GM23248 (cell line): ENCODE measurements around the gene CSTPP1. TPM values are rescaled to one million over a fixed set of nuclear protein-coding genes. Genes with fewer than 3 reads are reported as not detected.

Experiments used
- DNase-seq: peaks from one replicate; pipeline ENCODE4 v3.0.0-alpha.2; 2015
- H2AFZ ChIP-seq: fragments of 200-600 bp; sonication (generic); 2 replicates; pipeline ENCODE4 v1.6.1; 2016; ENCODE audit warnings: antibody characterized with exemption
- H3F3A ChIP-seq: fragments of 200-600 bp; sonication (generic); 2 replicates; pipeline ENCODE4 v1.6.1; 2016; ENCODE audit warnings: mild to moderate bottlenecking, antibody characterized with exemption, mixed run types; ENCODE audit not compliant: insufficient read depth
- H3K27ac ChIP-seq: fragments of 200-600 bp; sonication (generic); 2 replicates; pipeline ENCODE4 v1.5.1; 2016; ENCODE audit warnings: mild to moderate bottlenecking
- H3K27me3 ChIP-seq: fragments of 200-600 bp; sonication (generic); replicated peaks from 2 replicates; pipeline ENCODE4 v1.6.1; 2016; ENCODE audit warnings: mild to moderate bottlenecking; ENCODE audit not compliant: insufficient read depth
- H3K36me3 ChIP-seq: fragments of 200-600 bp; sonication (generic); 2 replicates; pipeline ENCODE4 v1.6.1; 2016; ENCODE audit warnings: low read depth, mild to moderate bottlenecking
- H3K4me1 ChIP-seq: fragments of 200-600 bp; sonication (generic); 2 replicates; pipeline ENCODE4 v1.6.1; 2016; ENCODE audit warnings: mild to moderate bottlenecking; ENCODE audit not compliant: insufficient read depth
- H3K4me2 ChIP-seq: fragments of 200-600 bp; sonication (generic); one replicate; pipeline ENCODE4 v1.6.1; 2016; ENCODE audit warnings: mild to moderate bottlenecking; ENCODE audit not compliant: unreplicated experiment
- H3K4me3 ChIP-seq: fragments of 200-600 bp; sonication (generic); 2 replicates; pipeline ENCODE4 v1.5.1; 2016; ENCODE audit warnings: mild to moderate bottlenecking
- H3K79me2 ChIP-seq: fragments of 200-600 bp; sonication (generic); 2 replicates; pipeline ENCODE4 v1.6.1; 2016; ENCODE audit warnings: mild to moderate bottlenecking; ENCODE audit not compliant: insufficient read depth
- H3K9ac ChIP-seq: fragments of 200-600 bp; sonication (generic); 2 replicates; pipeline ENCODE4 v1.6.1; 2016; ENCODE audit warnings: mild to moderate bottlenecking
- H3K9me2 ChIP-seq: fragments of 200-600 bp; sonication (generic); 2 replicates; pipeline ENCODE4 v1.6.1; 2016; ENCODE audit warnings: mixed run types, mild to moderate bottlenecking, moderate library complexity; ENCODE audit not compliant: insufficient read depth
- H3K9me3 ChIP-seq: fragments of 200-600 bp; sonication (generic); one replicate; pipeline ENCODE4 v1.6.1; 2017; ENCODE audit warnings: low read depth
- H4K20me1 ChIP-seq: fragments of 200-600 bp; sonication (generic); 2 replicates; pipeline ENCODE4 v1.6.0; 2016; ENCODE audit not compliant: insufficient read depth
- EZH2 ChIP-seq: fragments of 200-600 bp; sonication (generic); IDR thresholded peaks from 2 replicates; pipeline ENCODE4 v1.6.1; 2018; ENCODE audit warnings: antibody characterized with exemption, mild to moderate bottlenecking; ENCODE audit not compliant: insufficient read depth, poor library complexity, severe bottlenecking
- EZH2phosphoT487 ChIP-seq: fragments of 200-600 bp; sonication (generic); IDR thresholded peaks from 2 replicates; pipeline ENCODE4 v1.6.1; 2018; ENCODE audit warnings: antibody characterized with exemption, moderate library complexity, mild to moderate bottlenecking, low read depth; ENCODE audit not compliant: insufficient read depth
- WGBS, 2 experiments: methylation state at CpG; one replicate each; pipeline ENCODE4 v1.1.6; 2015 to 2017; ENCODE audit warnings: low lambda C conversion rate in 2 of 2, low coverage in 1 of 2; ENCODE audit errors: missing lambda C conversion rate in 2 of 2; 5-methylcytosine and 5-hydroxymethylcytosine counted together
- in situ Hi-C: fragments of 300-500 bp; cut with MboI; formaldehyde crosslinking; loops from 2 replicates; pipeline ENCODE4 v1.15.0; 2020
- polyA plus RNA-seq: library from polyadenylated mRNA; unstranded; fragments of >200 nt; fragmentation: Nextera tagmentation; extraction: Ambion mirVana; gene quantifications from 2 replicates; pipeline ENCODE4 v1.2.1, GENCODE V29; 2016
- total RNA-seq: library from RNA; depleted of rRNA; stranded (reverse); fragments of >200 nt; shearing (Covaris generic); gene quantifications from 2 replicates; pipeline ENCODE4 v1.2.3, GENCODE V29; 2014

The CSTPP1 gene
- total and polyA plus RNA-seq, 2 experiments from 2014 or later = 21.7 to 39.9 TPM

DNA sequence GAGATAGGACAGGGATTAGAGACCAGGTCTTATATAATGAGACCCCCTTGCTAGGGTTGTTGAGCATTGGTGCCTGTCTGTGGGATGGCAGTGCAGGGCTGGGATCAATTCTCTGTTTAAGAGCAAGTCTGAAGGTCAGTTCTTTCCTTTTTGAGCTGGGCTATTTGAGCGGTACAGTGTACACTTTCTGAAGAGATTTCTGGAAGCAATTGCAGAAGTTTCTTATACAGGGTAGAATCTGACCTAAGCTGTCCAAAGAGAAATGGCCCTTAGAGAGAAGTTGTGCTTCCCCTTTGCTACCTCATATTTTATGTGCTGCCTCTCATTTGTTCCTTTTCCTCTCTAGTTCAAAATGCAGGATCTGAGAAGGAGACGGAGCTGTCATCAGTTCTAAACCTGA is 35.8 kb downstream of the CSTPP1 start:
- no peak for DNase-seq

DNA sequence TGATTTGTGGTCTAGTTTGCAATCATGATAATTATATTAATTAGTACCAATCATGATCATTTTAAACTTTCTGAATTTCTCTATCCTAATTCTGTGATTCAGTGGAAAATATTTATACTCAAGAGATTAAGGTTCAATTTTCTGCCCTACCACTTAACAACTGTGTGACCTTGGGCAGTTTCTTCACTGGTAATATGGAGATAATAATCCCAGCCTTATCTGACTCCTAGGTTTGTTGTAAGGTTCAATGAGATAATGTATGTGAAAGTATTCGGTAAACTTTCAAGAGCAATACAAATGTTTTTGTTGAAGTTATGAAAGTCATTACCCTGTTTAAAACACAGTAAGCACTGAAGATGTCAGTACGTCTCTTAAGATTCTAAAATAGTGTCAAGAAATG is 36.3 kb downstream of the CSTPP1 start:
- Histone ChIP-seq H3K27ac (no peak overlapping the region), H3K4me3 (no peak overlapping the region), H3F3A (0 out of 2 replicates have a peak, but pooled peaks cover 5% of the 10 kb centered on the region), H3K79me2 (no peaks in the 10 kb centered on the region), H3K4me2 (no peak overlapping the region), H3K27me3 (no peaks in the 10 kb centered on the region), H3K9me2 (no peaks in the 10 kb centered on the region), H2AFZ (no peak overlapping the region), H3K9me3 (no peaks in the 10 kb centered on the region), H4K20me1 (no peaks in the 10 kb centered on the region), H3K36me3 (no peaks in the 10 kb centered on the region), H3K9ac (no peak overlapping the region), H3K4me1 (peaks cover 4% of the 10 kb centered on the region; the same call in 1 of the 2 replicates)
- DNase-seq = no peak
- WGBS, 2 experiments = 96 to 100% methylated on average over 2 of the region's 2 CpGs
- TF ChIP-seq EZH2phosphoT487 = no peak
- TF ChIP-seq EZH2 = no peak
- in situ Hi-C loops = no loop called here

More for the DNA sequence above, 35.8 kb downstream of the CSTPP1 start:
- H3K4me3 ChIP-seq = no peak overlapping the region
- no peak overlapping the region for H2AFZ ChIP-seq
- H3K9ac ChIP-seq = no peak overlapping the region
- no peaks in the 10 kb centered on the region for H3K9me3 ChIP-seq
- in situ Hi-C loops = no loop called here
- H3K27me3 ChIP-seq = no peaks in the 10 kb centered on the region
- H3K36me3 ChIP-seq = no peaks in the 10 kb centered on the region
- H3K79me2 ChIP-seq = no peaks in the 10 kb centered on the region
- TF ChIP-seq EZH2 = no peak
- H3K27ac ChIP-seq = no peak overlapping the region
- WGBS, 2 experiments = 96 to 97% methylated on average over 2 of the region's 2 CpGs
- H4K20me1 ChIP-seq = no peaks in the 10 kb centered on the region
- H3F3A ChIP-seq = 0 out of 2 replicates have a peak, but pooled peaks cover under 1% of the 10 kb centered on the region
- H3K4me1 ChIP-seq = no peaks in the 10 kb centered on the region
- H3K4me2 ChIP-seq = no peak overlapping the region
- H3K9me2 ChIP-seq = no peaks in the 10 kb centered on the region

DNA sequence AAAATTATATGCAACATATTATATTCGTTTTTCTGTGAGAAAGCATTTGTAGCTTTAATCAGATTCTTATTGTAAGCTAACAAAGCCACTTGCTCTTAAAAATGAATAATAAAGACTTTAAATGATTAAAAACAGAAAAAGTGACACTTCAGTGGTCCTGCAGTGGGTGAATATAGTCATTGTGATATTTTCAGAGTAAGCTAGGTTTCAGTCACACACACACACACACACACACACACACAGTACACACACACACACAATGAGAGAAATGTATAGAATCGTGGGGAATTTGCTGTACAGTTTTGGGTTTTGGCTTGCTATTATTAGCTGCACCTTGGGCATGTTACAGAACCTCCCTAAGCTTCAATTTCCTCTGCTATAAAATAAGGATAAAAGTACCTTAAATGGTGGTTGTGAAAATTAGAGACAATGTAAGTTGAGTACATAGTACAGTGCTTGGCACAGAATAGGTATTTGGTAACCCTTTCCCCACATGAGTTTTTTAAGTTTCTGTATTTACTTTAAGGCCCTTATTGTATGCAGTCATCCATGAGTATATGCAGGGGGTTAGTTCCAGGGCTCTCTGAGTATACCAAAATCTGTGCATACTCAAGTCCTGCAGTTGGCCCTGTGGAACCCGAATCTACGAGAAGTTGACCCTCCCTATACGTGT is 39.8 kb downstream of the CSTPP1 start:
- no peak for DNase-seq
- H3K4me3 ChIP-seq = no peak overlapping the region
- no peaks in the 10 kb centered on the region for H3K27me3 ChIP-seq
- H3K4me2 ChIP-seq = no peak overlapping the region
- H3F3A ChIP-seq = 0 out of 2 replicates have a peak, but pooled peaks cover 9% of the 10 kb centered on the region
- WGBS, 2 experiments = 74 to 76% methylated on average over 5 of the region's 5 CpGs
- H3K79me2 ChIP-seq = no peaks in the 10 kb centered on the region; the same call in 1 of the 2 replicates
- no peak for TF ChIP-seq EZH2
- no peak for TF ChIP-seq EZH2phosphoT487
- H2AFZ ChIP-seq = no peak overlapping the region
- H3K4me1 ChIP-seq = peaks cover 12% of the 10 kb centered on the region
- in situ Hi-C loops = no loop called here
- H3K36me3 ChIP-seq = no peaks in the 10 kb centered on the region
- H3K9ac ChIP-seq = no peak overlapping the region
- H3K27ac ChIP-seq = no peak overlapping the region
- H3K9me3 ChIP-seq = no peaks in the 10 kb centered on the region
- 0 out of 2 replicates have a peak, but pooled peaks cover 2% of the 10 kb centered on the region for H4K20me1 ChIP-seq
- H3K9me2 ChIP-seq = no peaks in the 10 kb centered on the region

DNA sequence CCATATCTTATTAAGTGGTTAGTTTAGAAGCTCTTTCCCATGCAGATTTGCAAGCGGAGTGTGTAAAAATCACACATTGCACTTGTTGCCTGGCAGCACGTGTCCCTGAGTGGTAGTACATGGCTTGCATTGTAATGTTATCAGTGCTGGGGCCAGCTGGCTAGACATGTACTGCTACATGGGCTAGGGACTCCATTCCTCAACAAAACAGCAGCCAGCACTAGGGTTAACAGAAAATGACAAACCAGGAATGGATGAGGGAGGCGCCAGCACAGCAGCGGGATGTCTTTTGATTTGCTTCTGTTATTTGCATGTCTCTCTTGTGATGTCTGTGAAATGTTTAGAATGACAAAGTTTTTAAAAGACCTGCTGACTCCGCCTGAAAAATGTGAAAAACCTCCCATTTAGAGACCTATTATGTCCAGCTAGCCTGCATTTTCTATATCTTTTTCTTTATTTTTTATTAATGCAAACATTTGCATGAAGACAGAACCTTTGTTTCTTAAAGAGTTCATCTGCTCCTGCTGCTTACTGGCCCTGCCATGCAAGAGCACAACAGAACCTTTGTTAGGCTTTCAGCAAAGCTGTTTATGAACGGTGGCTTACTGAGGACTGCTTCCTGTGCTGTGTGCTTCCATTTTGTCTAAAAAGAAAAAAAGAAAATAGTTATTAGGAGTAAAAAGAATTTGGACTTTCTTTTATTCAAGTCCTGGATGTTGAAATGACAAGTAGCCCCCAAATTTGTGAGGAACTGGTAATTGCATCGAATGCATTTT is 40.7 kb downstream of the CSTPP1 start:
- Histone ChIP-seq H4K20me1 (0 out of 2 replicates have a peak, but pooled peaks cover 2% of the 10 kb centered on the region), H3K4me1 (peaks cover 12% of the 10 kb centered on the region), H3K27me3 (no peaks in the 10 kb centered on the region), H3K79me2 (no peaks in the 10 kb centered on the region; the same call in 1 of the 2 replicates), H3K9ac (no peak overlapping the region), H3K9me3 (no peaks in the 10 kb centered on the region), H3K4me2 (no peak overlapping the region), H3K36me3 (no peaks in the 10 kb centered on the region), H3F3A (0 out of 2 replicates have a peak, but pooled peaks cover 9% of the 10 kb centered on the region), H2AFZ (no peak overlapping the region), H3K27ac (no peak overlapping the region), H3K4me3 (no peak overlapping the region), H3K9me2 (no peaks in the 10 kb centered on the region)
- TF ChIP-seq EZH2phosphoT487 (no peak), EZH2 (no peak)
- 79% methylated on average over 7 of the region's 7 CpGs for WGBS, 2 experiments
- no peak for DNase-seq
- in situ Hi-C loops = no loop called here
